MCF 10A (cell line): ENCODE data around the gene MYH16. TPM values are rescaled to one million over a fixed set of nuclear protein-coding genes. Genes with fewer than 3 reads are reported as not detected.
"Not testable (repeated sequence)": the region's sequence is repeated elsewhere in the genome, so short reads cannot be mapped to it uniquely, and the experiment has no call there.

ENCODE experiments used
- BruUV-seq: library from RNA; stranded (reverse); fragments of 400-500 nt; replicated peaks from 2 replicates; lab custom pipeline; 2021; lab: Mats Ljungman, UMichigan
- CTCF ChIA-PET: fragments of 300-600 bp; sonication (Branson Sonifier 250); formaldehyde crosslinking; extraction: SDS; loops from one replicate; lab custom pipeline; 2021; ENCODE audit warnings: antibody characterized with exemption, inconsistent platforms; lab: Yijun Ruan, JAX
- POLR2A ChIA-PET: fragments of 300-600, 350-650 bp; sonication (Branson Sonifier 250); formaldehyde crosslinking; extraction: SDS; loops from one replicate; lab custom pipeline; 2020; ENCODE audit warnings: antibody characterized with exemption, inconsistent platforms; lab: Yijun Ruan, JAX
- DNase-seq: peaks from one replicate; pipeline ENCODE4 v3.0.0-alpha.2; 2018; ENCODE audit not compliant: unreplicated experiment
- H3K27ac Mint-ChIP-seq: one replicate; pipeline ENCODE4 v1.8.0; 2022; ENCODE audit warnings: mild to moderate bottlenecking, low read depth, mixed read lengths; ENCODE audit not compliant: unreplicated experiment
- H3K27me3 Mint-ChIP-seq: one replicate; pipeline ENCODE4 v1.8.0; 2022; ENCODE audit warnings: mixed read lengths; ENCODE audit not compliant: insufficient read depth, unreplicated experiment
- H3K36me3 Mint-ChIP-seq: one replicate; pipeline ENCODE4 v1.8.0; 2022; ENCODE audit warnings: mild to moderate bottlenecking, moderate library complexity, mixed read lengths; ENCODE audit not compliant: insufficient read depth, unreplicated experiment
- H3K4me1 Mint-ChIP-seq: one replicate; pipeline ENCODE4 v1.8.0; 2022; ENCODE audit warnings: mixed read lengths; ENCODE audit not compliant: insufficient read depth, unreplicated experiment
- H3K4me3 Mint-ChIP-seq: one replicate; pipeline ENCODE4 v1.8.0; 2022; ENCODE audit warnings: mild to moderate bottlenecking, moderate library complexity, mixed read lengths; ENCODE audit not compliant: unreplicated experiment
- H3K9me3 Mint-ChIP-seq: one replicate; pipeline ENCODE4 v1.8.0; 2022; ENCODE audit warnings: mixed read lengths; ENCODE audit not compliant: unreplicated experiment
- intact Hi-C: fragments of 100-400 bp; cut with micrococcal nuclease; formaldehyde crosslinking; loops from 2 replicates; pipeline ENCODE4 v1.14.1; 2022
- total RNA-seq: library from RNA; stranded (reverse); gene quantifications from 2 replicates; pipeline ENCODE4 v1.2.3, GENCODE V29; 2022
- TF ChIP-seq, protein P1 (sequence below): fragments of 200-600 bp; IDR thresholded peaks from one replicate; pipeline ENCODE4 v1.8.0; 2022; ENCODE audit warnings: antibody characterized with exemption, mild to moderate bottlenecking; ENCODE audit not compliant: unreplicated experiment

MYH16 gene
- total RNA-seq, 1 experiment from 2014 or later: 0.33 TPM

DNA sequence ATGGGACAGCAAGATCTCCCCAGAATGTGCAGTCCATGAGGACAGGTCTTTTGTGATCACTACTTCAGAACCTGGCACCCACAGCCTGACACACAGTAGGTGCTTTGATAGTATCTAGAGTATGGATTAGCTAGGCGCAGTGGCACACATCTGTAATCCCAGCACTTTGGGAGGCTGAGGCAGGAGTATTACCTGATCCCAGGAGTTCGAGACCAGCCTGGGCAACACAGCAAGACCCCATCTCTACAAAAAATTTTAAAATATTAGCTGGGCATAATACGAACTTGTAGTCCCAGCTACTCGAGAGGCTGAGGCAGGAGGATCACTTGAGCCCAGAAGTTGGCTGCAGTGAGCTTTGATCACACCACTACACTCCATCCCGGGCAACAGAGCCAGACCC lies 79.6 kb downstream of the MYH16 start:
- H3K4me3 Mint-ChIP-seq: no peak overlapping the region
- H3K9me3 Mint-ChIP-seq: no peaks in the 10 kb centered on the region
- DNase-seq: no peak
- no TSS peak for BruUV-seq
- intact Hi-C loops: no loop called here
- H3K4me1 Mint-ChIP-seq: no peaks in the 10 kb centered on the region
- TF ChIP-seq, protein P1, sequence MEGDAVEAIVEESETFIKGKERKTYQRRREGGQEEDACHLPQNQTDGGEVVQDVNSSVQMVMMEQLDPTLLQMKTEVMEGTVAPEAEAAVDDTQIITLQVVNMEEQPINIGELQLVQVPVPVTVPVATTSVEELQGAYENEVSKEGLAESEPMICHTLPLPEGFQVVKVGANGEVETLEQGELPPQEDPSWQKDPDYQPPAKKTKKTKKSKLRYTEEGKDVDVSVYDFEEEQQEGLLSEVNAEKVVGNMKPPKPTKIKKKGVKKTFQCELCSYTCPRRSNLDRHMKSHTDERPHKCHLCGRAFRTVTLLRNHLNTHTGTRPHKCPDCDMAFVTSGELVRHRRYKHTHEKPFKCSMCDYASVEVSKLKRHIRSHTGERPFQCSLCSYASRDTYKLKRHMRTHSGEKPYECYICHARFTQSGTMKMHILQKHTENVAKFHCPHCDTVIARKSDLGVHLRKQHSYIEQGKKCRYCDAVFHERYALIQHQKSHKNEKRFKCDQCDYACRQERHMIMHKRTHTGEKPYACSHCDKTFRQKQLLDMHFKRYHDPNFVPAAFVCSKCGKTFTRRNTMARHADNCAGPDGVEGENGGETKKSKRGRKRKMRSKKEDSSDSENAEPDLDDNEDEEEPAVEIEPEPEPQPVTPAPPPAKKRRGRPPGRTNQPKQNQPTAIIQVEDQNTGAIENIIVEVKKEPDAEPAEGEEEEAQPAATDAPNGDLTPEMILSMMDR: no peak
- no peak overlapping the region for H3K27ac Mint-ChIP-seq
- no peaks in the 10 kb centered on the region for H3K27me3 Mint-ChIP-seq
- POLR2A ChIA-PET: interaction anchor here (0.6 to 1.5 kb wide), 2 partner anchors 14 to 403 kb away, joined by 4 read pairs; no protein-coding TSS in a partner anchor
- H3K36me3 Mint-ChIP-seq: peaks cover 82% of the 10 kb centered on the region
- CTCF ChIA-PET: interaction anchor here (1.2 to 2.4 kb wide), 2 partner anchors 10 to 13 kb away, joined by 3 to 6 read pairs; no protein-coding TSS in a partner anchor

DNA sequence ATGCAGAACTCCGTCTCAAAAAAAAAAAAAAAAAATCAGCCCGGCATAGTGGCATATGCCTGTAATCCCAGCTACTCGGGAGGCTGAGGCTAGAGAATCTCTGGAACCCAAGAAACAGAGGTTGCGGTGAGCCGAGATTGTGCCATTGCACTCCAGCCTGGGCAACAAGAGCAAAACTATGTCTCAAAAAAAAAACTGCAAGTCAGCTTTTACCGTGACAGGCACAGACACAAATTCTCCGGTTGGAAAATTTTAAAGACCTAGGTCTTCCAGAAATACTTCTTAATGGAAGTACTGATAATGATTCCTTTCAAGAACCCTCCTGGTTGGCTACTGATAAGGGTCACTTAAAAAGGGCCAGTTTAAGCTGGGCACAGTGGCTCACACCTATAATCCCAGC lies 82.5 kb downstream of the MYH16 start:
- ChIA-PET POLR2A (no interaction called here), CTCF (interaction anchor here (0.8 kb wide), 1 partner anchor 11 kb away, joined by 3 read pairs; no protein-coding TSS in a partner anchor)
- no peak for DNase-seq
- BruUV-seq: no TSS peak
- Mint-ChIP-seq H3K4me1 (no peaks in the 10 kb centered on the region), H3K4me3 (no peak overlapping the region), H3K27me3 (no peaks in the 10 kb centered on the region), H3K36me3 (peaks cover 84% of the 10 kb centered on the region), H3K27ac (no peak overlapping the region), H3K9me3 (no peaks in the 10 kb centered on the region)
- intact Hi-C loops: no loop called here
- TF ChIP-seq, protein P1: no peak

DNA sequence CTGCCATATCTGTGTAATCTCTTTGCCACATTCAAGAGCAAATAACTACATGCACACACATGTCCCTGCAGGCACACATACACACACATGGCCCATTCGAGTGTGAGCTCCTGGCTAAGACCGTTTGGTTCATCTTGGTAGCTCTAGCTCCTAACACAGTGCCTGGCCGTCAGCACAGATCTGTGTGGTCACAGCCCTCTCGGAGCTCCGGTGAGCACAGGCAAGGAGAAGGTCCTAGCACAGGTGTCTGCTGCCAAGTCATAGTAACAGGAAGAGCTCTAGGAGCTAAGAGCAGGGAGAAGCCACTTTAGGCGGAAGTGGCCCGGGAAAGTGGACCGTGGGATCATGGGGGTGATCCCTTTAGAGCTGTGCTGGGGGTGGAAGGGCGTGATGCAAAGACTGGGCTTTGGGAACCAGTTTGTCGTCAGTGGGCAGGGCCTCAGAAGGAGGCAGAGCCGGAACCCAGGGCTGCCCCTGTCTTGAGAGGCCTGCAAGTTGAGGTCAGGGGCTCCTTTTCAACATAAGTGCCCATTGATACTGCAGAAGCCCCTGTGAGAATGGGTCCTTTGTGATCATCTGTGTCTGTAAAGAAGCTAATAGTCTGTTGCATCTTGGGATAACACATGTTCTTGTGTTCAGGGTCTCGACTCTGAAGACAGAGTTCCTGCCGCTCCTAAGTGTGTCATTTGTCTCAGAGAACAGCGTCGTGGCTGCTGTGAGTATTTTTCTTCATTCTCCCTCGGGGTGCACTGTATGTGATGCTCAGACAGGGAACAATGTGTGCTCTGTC lies 85.3 kb downstream of the MYH16 start:
- intact Hi-C loops: no loop called here
- Mint-ChIP-seq H3K27ac (no peak overlapping the region), H3K36me3 (peaks cover 95% of the 10 kb centered on the region), H3K4me1 (no peaks in the 10 kb centered on the region), H3K9me3 (no peaks in the 10 kb centered on the region), H3K27me3 (no peaks in the 10 kb centered on the region), H3K4me3 (no peak overlapping the region)
- POLR2A ChIA-PET: interaction anchor here (0.6 to 1.6 kb wide), 3 partner anchors 32 to 142 kb away, joined by 3 to 4 read pairs (median 3); partner anchors contain the start of genes ARPC1A and ZNF394
- no peak for DNase-seq
- CTCF ChIA-PET: interaction anchor here (0.5 to 1.0 kb wide), 3 partner anchors 12 to 61 kb away, joined by 3 read pairs; no protein-coding TSS in a partner anchor
- TF ChIP-seq, protein P1: no peak
- no TSS peak for BruUV-seq

DNA sequence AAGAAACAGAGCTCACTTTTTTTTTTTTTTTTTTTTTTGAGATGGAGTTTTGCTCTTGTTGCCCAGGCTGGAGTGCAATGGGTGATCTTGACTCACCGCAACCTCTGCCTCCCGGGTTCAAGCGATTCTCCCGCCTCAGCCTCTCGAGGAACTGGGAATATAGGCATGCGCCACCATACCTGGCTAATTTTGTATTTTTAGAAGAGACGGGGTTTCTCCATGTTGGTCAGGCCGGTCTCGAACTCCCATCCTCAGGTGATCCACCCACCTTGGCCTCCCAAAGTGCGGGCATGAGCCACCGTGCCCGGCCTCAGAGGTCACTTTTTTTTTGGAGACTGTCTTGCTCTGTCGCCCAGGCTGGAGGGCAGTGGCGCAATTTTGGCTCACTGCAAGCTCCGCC lies 85.9 kb downstream of the MYH16 start:
- H3K4me3 Mint-ChIP-seq, BruUV-seq, H3K27me3 Mint-ChIP-seq, H3K4me1 Mint-ChIP-seq, H3K9me3 Mint-ChIP-seq, intact Hi-C loops, POLR2A ChIA-PET, DNase-seq, H3K27ac Mint-ChIP-seq: not testable (repeated sequence)
- CTCF ChIA-PET: interaction anchor here (1.0 kb wide), 1 partner anchor 11 kb away, joined by 3 read pairs; no protein-coding TSS in a partner anchor
- peaks cover 98% of the 10 kb centered on the region for H3K36me3 Mint-ChIP-seq
